GM19468 (cell line): ENCODE results near the gene WBP4.
"Not testable (repeated sequence)": the region's sequence is repeated elsewhere in the genome, so short reads cannot be mapped to it uniquely, and the experiment has no call there.

ENCODE experiments used
- ATAC-seq: cut with Tn5 transposase; IDR thresholded peaks from one replicate; pipeline ENCODE4 v1.9.1; 2021; ENCODE audit warnings: mild to moderate bottlenecking, moderate library complexity, moderate number of reproducible peaks; ENCODE audit not compliant: unreplicated experiment; ENCODE audit errors: extremely low read depth

The WBP4 gene

GRCh38 chr13:41061075-41061913 lies at the start of gene WBP4:
Gene WBP4 (plus strand): TSS chr13:41061509. CDS start chr13:41061674, 165 bp downstream.
- peak; percentile 61 for ATAC-seq

- no peak for ATAC-seq
Observed at GRCh38 chr13:41012536-41012935, 48.8 kb upstream of the WBP4 start.

GRCh38 chr13:41013835-41014234 lies 47.5 kb upstream of the WBP4 start:
- ATAC-seq = no peak

- no peak for ATAC-seq
Observed at GRCh38 chr13:41015920-41016319, 45.4 kb upstream of the WBP4 start.

- no peak for ATAC-seq
Observed at GRCh38 chr13:41017159-41017558, 44.1 kb upstream of the WBP4 start.

- no peak for ATAC-seq
Observed at GRCh38 chr13:41017817-41018601, 43.3 kb upstream of the WBP4 start.

GRCh38 chr13:41018602-41018948 lies 42.7 kb upstream of the WBP4 start:
- no peak for ATAC-seq

- ATAC-seq = peak; percentile 78
Observed at GRCh38 chr13:41019011-41019487, 42.3 kb upstream of the WBP4 start, which contains the start of gene ELF1. Gene ELF1 (minus strand): TSS chr13:41019316. CDS start chr13:40982054, 37,262 bp downstream.

GRCh38 chr13:41019578-41020347 lies 41.5 kb upstream of the WBP4 start:
- no peak for ATAC-seq

- no peak for ATAC-seq
Observed at GRCh38 chr13:41025518-41025917, 35.8 kb upstream of the WBP4 start.

- ATAC-seq = no peak
Observed at GRCh38 chr13:41026788-41027187, 34.5 kb upstream of the WBP4 start.

GRCh38 chr13:41028051-41028450 lies 33.3 kb upstream of the WBP4 start:
- no peak for ATAC-seq

- no peak for ATAC-seq
Observed at GRCh38 chr13:41029629-41030028, 31.7 kb upstream of the WBP4 start.

- no peak for ATAC-seq
Observed at GRCh38 chr13:41032691-41033376, 28.5 kb upstream of the WBP4 start.

- no peak for ATAC-seq
Observed at GRCh38 chr13:41034382-41034781, 26.9 kb upstream of the WBP4 start.

GRCh38 chr13:41034881-41035280 lies 26.4 kb upstream of the WBP4 start:
- ATAC-seq = no peak

GRCh38 chr13:41036557-41036956 lies 24.8 kb upstream of the WBP4 start:
- ATAC-seq = not testable (repeated sequence)

- no peak for ATAC-seq
Observed at GRCh38 chr13:41039746-41040145, 21.6 kb upstream of the WBP4 start.

GRCh38 chr13:41040584-41041334 lies 20.6 kb upstream of the WBP4 start:
- ATAC-seq = no peak
